ENCODE results near the gene MTERF4.

The MTERF4 gene

GRCh38 chr2:241071677-241072111 lies 30.4 kb downstream of the MTERF4 start:
- Histone ChIP-seq H4K91ac (ENCODE audit: low read length) (no peak overlapping the region), H4K8ac (ENCODE audit: low read length) (no peak overlapping the region), H3K4me1 (ENCODE audit: control insufficient read depth, insufficient read depth, low read depth, low read length) (no peaks in the 10 kb centered on the region), H3K4me2 (ENCODE audit: low read length, poor library complexity, severe bottlenecking) (no peak overlapping the region), H3K79me1 (replicated peaks; ENCODE audit: low read length, poor library complexity, severe bottlenecking) (no peaks in the 10 kb centered on the region), H2BK120ac (ENCODE audit: low read depth, low read length) (no peak overlapping the region), H2AK5ac (ENCODE audit: low read length, severe bottlenecking) (no peak overlapping the region), H3K18ac (ENCODE audit: low read depth in 1 of 2, low read length in 2 of 2) (no peak overlapping the region), H3K4ac (ENCODE audit: low read depth in 1 of 2, low read length in 2 of 2) (no peak overlapping the region), H3K27me3 (ENCODE audit: control insufficient read depth in 1 of 2, insufficient read depth in 1 of 2, low read length in 2 of 2) (peaks cover 0 to 23% of the 10 kb centered on the region in 2 experiments), H3K23ac (ENCODE audit: low read length in 2 of 2) (no peak overlapping the region), H2BK5ac (ENCODE audit: low read depth, low read length, poor library complexity, severe bottlenecking) (no peak overlapping the region), H3K36me3 (ENCODE audit: control insufficient read depth in 1 of 2, insufficient read depth in 2 of 2, low read depth in 1 of 2, low read length in 2 of 2) (peaks cover 0 to 97% of the 10 kb centered on the region in 2 experiments), H2BK15ac (ENCODE audit: low read depth, poor library complexity, severe bottlenecking) (no peak overlapping the region), H3K27ac (ENCODE audit: low read length, poor library complexity, severe bottlenecking) (no peak overlapping the region), H3K9me3 (ENCODE audit: control insufficient read depth, low read length) (no peaks in the 10 kb centered on the region), H3K14ac (ENCODE audit: low read length in 2 of 2) (no peak overlapping the region), H2BK12ac (ENCODE audit: low read length in 2 of 2) (no peak overlapping the region), H2AFZ (ENCODE audit: low read depth, low read length) (no peak overlapping the region), H3K9ac (ENCODE audit: low read length) (no peak overlapping the region), H3K4me3 (ENCODE audit: insufficient read depth in 1 of 2, low read depth in 1 of 2, low read length in 2 of 2) (no peak overlapping the region)
- WGBS: 87% methylated on average over 18 of the region's 25 CpGs
- DNase-seq: no peak

- Histone ChIP-seq H3K9me3 (ENCODE audit: control insufficient read depth, low read length) (no peaks in the 10 kb centered on the region), H2BK12ac (ENCODE audit: low read length in 2 of 2) (no peak overlapping the region), H2BK120ac (ENCODE audit: low read depth, low read length) (no peak overlapping the region), H2AK5ac (ENCODE audit: low read length, severe bottlenecking) (no peak overlapping the region), H3K9ac (ENCODE audit: low read length) (no peak overlapping the region), H3K4ac (ENCODE audit: low read depth in 1 of 2, low read length in 2 of 2) (no peak overlapping the region), H3K18ac (ENCODE audit: low read depth in 1 of 2, low read length in 2 of 2) (no peak overlapping the region), H3K27me3 (ENCODE audit: control insufficient read depth in 1 of 2, insufficient read depth in 1 of 2, low read length in 2 of 2) (peaks cover 0 to 23% of the 10 kb centered on the region in 2 experiments), H2AFZ (ENCODE audit: low read depth, low read length) (no peak overlapping the region), H4K91ac (ENCODE audit: low read length) (no peak overlapping the region), H3K36me3 (ENCODE audit: control insufficient read depth in 1 of 2, insufficient read depth in 2 of 2, low read depth in 1 of 2, low read length in 2 of 2) (peaks cover 0 to 99% of the 10 kb centered on the region in 2 experiments), H3K14ac (ENCODE audit: low read length in 2 of 2) (no peak overlapping the region), H3K4me3 (ENCODE audit: insufficient read depth in 1 of 2, low read depth in 1 of 2, low read length in 2 of 2) (no peak overlapping the region), H2BK5ac (ENCODE audit: low read depth, low read length, poor library complexity, severe bottlenecking) (no peak overlapping the region), H3K23ac (ENCODE audit: low read length in 2 of 2) (peak overlapping the region in 1 of 2 experiments; percentile 67), H3K27ac (ENCODE audit: low read length, poor library complexity, severe bottlenecking) (no peak overlapping the region), H2BK15ac (ENCODE audit: low read depth, poor library complexity, severe bottlenecking) (no peak overlapping the region), H3K79me1 (replicated peaks; ENCODE audit: low read length, poor library complexity, severe bottlenecking) (no peaks in the 10 kb centered on the region), H3K4me2 (ENCODE audit: low read length, poor library complexity, severe bottlenecking) (no peak overlapping the region), H3K4me1 (ENCODE audit: control insufficient read depth, insufficient read depth, low read depth, low read length) (no peaks in the 10 kb centered on the region), H4K8ac (ENCODE audit: low read length) (no peak overlapping the region)
- WGBS: 89% methylated on average over 24 of the region's 31 CpGs
- no peak for DNase-seq
These were observed 31.0 kb downstream of the MTERF4 start for GRCh38 chr2:241070811-241071676.

GRCh38 chr2:241070361-241070760 lies 31.7 kb downstream of the MTERF4 start:
- H3K18ac ChIP-seq (ENCODE audit: low read depth in 1 of 2, low read length in 2 of 2): no peak overlapping the region
- no peak overlapping the region for H4K8ac ChIP-seq (ENCODE audit: low read length)
- H3K4ac ChIP-seq (ENCODE audit: low read depth in 1 of 2, low read length in 2 of 2): no peak overlapping the region
- no peak overlapping the region for H3K27ac ChIP-seq (ENCODE audit: low read length, poor library complexity, severe bottlenecking)
- no peak overlapping the region for H3K14ac ChIP-seq (ENCODE audit: low read length in 2 of 2)
- no peak overlapping the region for H2BK15ac ChIP-seq (ENCODE audit: low read depth, poor library complexity, severe bottlenecking)
- H3K4me2 ChIP-seq (ENCODE audit: low read length, poor library complexity, severe bottlenecking): no peak overlapping the region
- DNase-seq: no peak
- 88% methylated on average over 13 of the region's 13 CpGs for WGBS
- peaks cover 0 to 98% of the 10 kb centered on the region in 2 experiments for H3K36me3 ChIP-seq (ENCODE audit: control insufficient read depth in 1 of 2, insufficient read depth in 2 of 2, low read depth in 1 of 2, low read length in 2 of 2)
- H3K23ac ChIP-seq (ENCODE audit: low read length in 2 of 2): no peak overlapping the region
- no peaks in the 10 kb centered on the region for H3K4me1 ChIP-seq (ENCODE audit: control insufficient read depth, insufficient read depth, low read depth, low read length)
- no peak overlapping the region for H4K91ac ChIP-seq (ENCODE audit: low read length)
- no peak overlapping the region for H2AK5ac ChIP-seq (ENCODE audit: low read length, severe bottlenecking)
- H3K27me3 ChIP-seq (ENCODE audit: control insufficient read depth in 1 of 2, insufficient read depth in 1 of 2, low read length in 2 of 2): peaks cover 0 to 23% of the 10 kb centered on the region in 2 experiments
- no peaks in the 10 kb centered on the region for H3K9me3 ChIP-seq (ENCODE audit: control insufficient read depth, low read length)
- no peak overlapping the region for H2AFZ ChIP-seq (ENCODE audit: low read depth, low read length)
- no peak overlapping the region for H3K4me3 ChIP-seq (ENCODE audit: insufficient read depth in 1 of 2, low read depth in 1 of 2, low read length in 2 of 2)
- no peak overlapping the region for H3K9ac ChIP-seq (ENCODE audit: low read length)
- H2BK5ac ChIP-seq (ENCODE audit: low read depth, low read length, poor library complexity, severe bottlenecking): no peak overlapping the region
- no peak overlapping the region for H2BK12ac ChIP-seq (ENCODE audit: low read length in 2 of 2)
- H3K79me1 ChIP-seq (replicated peaks; ENCODE audit: low read length, poor library complexity, severe bottlenecking): no peaks in the 10 kb centered on the region
- H2BK120ac ChIP-seq (ENCODE audit: low read depth, low read length): no peak overlapping the region

- H3K14ac ChIP-seq (ENCODE audit: low read length in 2 of 2): no peak overlapping the region
- no peak overlapping the region for H3K23ac ChIP-seq (ENCODE audit: low read length in 2 of 2)
- H3K9me3 ChIP-seq (ENCODE audit: control insufficient read depth, low read length): no peaks in the 10 kb centered on the region
- no peak overlapping the region for H3K9ac ChIP-seq (ENCODE audit: low read length)
- H3K27ac ChIP-seq (ENCODE audit: low read length, poor library complexity, severe bottlenecking): no peak overlapping the region
- DNase-seq: no peak
- H2BK15ac ChIP-seq (ENCODE audit: low read depth, poor library complexity, severe bottlenecking): no peak overlapping the region
- no peak overlapping the region for H2AK5ac ChIP-seq (ENCODE audit: low read length, severe bottlenecking)
- H2BK12ac ChIP-seq (ENCODE audit: low read length in 2 of 2): no peak overlapping the region
- no peak overlapping the region for H4K91ac ChIP-seq (ENCODE audit: low read length)
- H2AFZ ChIP-seq (ENCODE audit: low read depth, low read length): no peak overlapping the region
- no peaks in the 10 kb centered on the region for H3K79me1 ChIP-seq (replicated peaks; ENCODE audit: low read length, poor library complexity, severe bottlenecking)
- H2BK120ac ChIP-seq (ENCODE audit: low read depth, low read length): no peak overlapping the region
- H3K4me3 ChIP-seq (ENCODE audit: insufficient read depth in 1 of 2, low read depth in 1 of 2, low read length in 2 of 2): no peak overlapping the region
- no peak overlapping the region for H3K18ac ChIP-seq (ENCODE audit: low read depth in 1 of 2, low read length in 2 of 2)
- H3K4ac ChIP-seq (ENCODE audit: low read depth in 1 of 2, low read length in 2 of 2): no peak overlapping the region
- WGBS: 67% methylated on average over 25 of the region's 26 CpGs
- H3K4me1 ChIP-seq (ENCODE audit: control insufficient read depth, insufficient read depth, low read depth, low read length): no peaks in the 10 kb centered on the region
- H3K4me2 ChIP-seq (ENCODE audit: low read length, poor library complexity, severe bottlenecking): no peak overlapping the region
- H3K36me3 ChIP-seq (ENCODE audit: control insufficient read depth in 1 of 2, insufficient read depth in 2 of 2, low read depth in 1 of 2, low read length in 2 of 2): peaks cover 0 to 98% of the 10 kb centered on the region in 2 experiments
- peaks cover 0 to 24% of the 10 kb centered on the region in 2 experiments for H3K27me3 ChIP-seq (ENCODE audit: control insufficient read depth in 1 of 2, insufficient read depth in 1 of 2, low read length in 2 of 2)
- H2BK5ac ChIP-seq (ENCODE audit: low read depth, low read length, poor library complexity, severe bottlenecking): no peak overlapping the region
- no peak overlapping the region for H4K8ac ChIP-seq (ENCODE audit: low read length)
These were observed 32.2 kb downstream of the MTERF4 start for GRCh38 chr2:241069821-241070281.

Data from mesenchymal stem cell (in vitro differentiated cells and primary cell).